H1 (cell line): ENCODE measurements around the gene AXIN2. TPM values are rescaled to one million over a fixed set of nuclear protein-coding genes. Genes with fewer than 3 reads are reported as not detected.

Source experiments
- CEBPB ChIP-seq: IDR thresholded peaks from 2 replicates; pipeline ENCODE4 v1.6.1; 2012; ENCODE audit warnings: low read depth, low read length
- CHD1 ChIP-seq: IDR thresholded peaks from 2 replicates; pipeline ENCODE4 v1.6.1; 2012; ENCODE audit warnings: low read depth, low read length, improper control_type of control experiment
- CHD7 ChIP-seq: fragments of 300-600 bp; sonication (generic); IDR thresholded peaks from 2 replicates; pipeline ENCODE4 v1.7.1; 2012; ENCODE audit warnings: low read length, moderate library complexity, mild to moderate bottlenecking, inconsistent platforms; ENCODE audit not compliant: insufficient replicate concordance
- CTBP2 ChIP-seq: IDR thresholded peaks from 2 replicates; pipeline ENCODE4 v1.7.0; 2011; ENCODE audit warnings: borderline replicate concordance, mild to moderate bottlenecking, moderate library complexity, mixed read lengths, low read length; ENCODE audit not compliant: insufficient read depth, insufficient read length
- EZH2 ChIP-seq: fragments of 200-600 bp; sonication (generic); IDR thresholded peaks from 2 replicates; pipeline ENCODE4 v1.7.1; 2012; ENCODE audit warnings: low read depth, mild to moderate bottlenecking, moderate library complexity, low read length, inconsistent platforms; ENCODE audit not compliant: severe bottlenecking
- POLR2A ChIP-seq, 2 experiments: IDR thresholded peaks; 1 replicate in 1 of 2; 2 replicates in 1 of 2; pipeline ENCODE4 v1.6.1; 2011; ENCODE audit warnings: low read depth in 2 of 2, low read length in 2 of 2, mild to moderate bottlenecking in 2 of 2; ENCODE audit errors: control extremely low read depth in 1 of 2
- SP4 ChIP-seq: IDR thresholded peaks from 2 replicates; pipeline ENCODE4 v1.6.1; 2012; ENCODE audit warnings: low read length, inconsistent platforms
- SRF ChIP-seq: IDR thresholded peaks from 2 replicates; pipeline ENCODE4 v1.6.1; 2011; ENCODE audit warnings: mild to moderate bottlenecking, low read depth, low read length, moderate library complexity
- polyA plus RNA-seq, 7 experiments: library from polyadenylated mRNA; depleted of rRNA in 3 of 7; stranded (reverse) in 5 of 7; unstranded in 2 of 7; fragments of >200 nt in 5 of 7; fragments of 200-250 nt in 2 of 7; gene quantifications; 1 replicate in 5 of 7; 2 replicates in 1 of 7; 4 replicates in 1 of 7; pipeline versions ENCODE4 v1.2.1 to v1.2.3, GENCODE V29; 2011 to 2013; ENCODE audit warnings: missing spikeins in 2 of 7, mixed read lengths in 2 of 7
- total RNA-seq: library from RNA; stranded (reverse); fragmentation: NEBNext Ultra II Directional; extraction: Animal tissue kit (Norgen Biotek cat#: 25700); gene quantifications from 2 replicates; pipeline ENCODE4 v1.2.1, GENCODE V29; 2021
- TF ChIP-seq, protein P1 (sequence below): IDR thresholded peaks from 2 replicates; pipeline ENCODE4 v1.6.1; 2012; ENCODE audit warnings: low read length, inconsistent platforms

Gene AXIN2
- total and polyA plus RNA-seq, 2 of the 8 experiments (the other 6 are each of a cell fraction or from before 2014, with no cell fraction given), result 17.7 to 33.4 TPM

GRCh38 chr17:65561452-65562205, at the start of gene AXIN2 (continued):
- TF ChIP-seq CHD7, result no peak
- TF ChIP-seq SP4, result no peak; the same call in 1 of the 2 replicates
- no peak for TF ChIP-seq CTBP2
- TF ChIP-seq POLR2A (IDR thresholded peaks at IDR 0.05; ENCODE audit: control extremely low read depth in 1 of 2, low read depth in 2 of 2, low read length in 2 of 2), result no peak
- no peak for TF ChIP-seq CEBPB
- TF ChIP-seq SRF, result no peak
- TF ChIP-seq, protein P1, sequence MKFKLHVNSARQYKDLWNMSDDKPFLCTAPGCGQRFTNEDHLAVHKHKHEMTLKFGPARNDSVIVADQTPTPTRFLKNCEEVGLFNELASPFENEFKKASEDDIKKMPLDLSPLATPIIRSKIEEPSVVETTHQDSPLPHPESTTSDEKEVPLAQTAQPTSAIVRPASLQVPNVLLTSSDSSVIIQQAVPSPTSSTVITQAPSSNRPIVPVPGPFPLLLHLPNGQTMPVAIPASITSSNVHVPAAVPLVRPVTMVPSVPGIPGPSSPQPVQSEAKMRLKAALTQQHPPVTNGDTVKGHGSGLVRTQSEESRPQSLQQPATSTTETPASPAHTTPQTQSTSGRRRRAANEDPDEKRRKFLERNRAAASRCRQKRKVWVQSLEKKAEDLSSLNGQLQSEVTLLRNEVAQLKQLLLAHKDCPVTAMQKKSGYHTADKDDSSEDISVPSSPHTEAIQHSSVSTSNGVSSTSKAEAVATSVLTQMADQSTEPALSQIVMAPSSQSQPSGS, result no peak
- no peak for TF ChIP-seq EZH2
- TF ChIP-seq CHD1, result no peak
